HG03135 (cell line): ENCODE results near the gene DCLRE1B.
"Not testable (repeated sequence)": the region's sequence is repeated elsewhere in the genome, so short reads cannot be mapped to it uniquely, and the experiment has no call there.

Experiments
- ATAC-seq: cut with Tn5 transposase; IDR thresholded peaks from one replicate; pipeline ENCODE4 v1.9.1; 2021; ENCODE audit warnings: mild to moderate bottlenecking, moderate library complexity; ENCODE audit not compliant: unreplicated experiment

DCLRE1B gene

GRCh38 chr1:113946112-113946511, 41.0 kb downstream of the DCLRE1B start:
- no peak for ATAC-seq

GRCh38 chr1:113946678-113947387, 41.7 kb downstream of the DCLRE1B start:
- no peak for ATAC-seq

GRCh38 chr1:113947388-113948107, 42.4 kb downstream of the DCLRE1B start:
- ATAC-seq: no peak

- ATAC-seq: not testable (repeated sequence)
These were observed 43.0 kb downstream of the DCLRE1B start for GRCh38 chr1:113948151-113948550.

- no peak for ATAC-seq
These were observed 43.9 kb downstream of the DCLRE1B start for GRCh38 chr1:113949007-113949406.

- no peak for ATAC-seq
These were observed 45.8 kb downstream of the DCLRE1B start for GRCh38 chr1:113950908-113951307.

- ATAC-seq: no peak
These were observed 46.6 kb downstream of the DCLRE1B start for GRCh38 chr1:113951719-113952118.

- ATAC-seq: no peak
These were observed 52.9 kb downstream of the DCLRE1B start for GRCh38 chr1:113957984-113958383.

- ATAC-seq: no peak
These were observed 53.6 kb downstream of the DCLRE1B start for GRCh38 chr1:113958691-113959090.

- no peak for ATAC-seq
These were observed 58.3 kb downstream of the DCLRE1B start for GRCh38 chr1:113963281-113963906.
